Measurements from ENCODE around the gene HK2.
"Not testable (repeated sequence)": the region's sequence is repeated elsewhere in the genome, so short reads cannot be mapped to it uniquely, and the experiment has no call there.

Gene HK2

DNA sequence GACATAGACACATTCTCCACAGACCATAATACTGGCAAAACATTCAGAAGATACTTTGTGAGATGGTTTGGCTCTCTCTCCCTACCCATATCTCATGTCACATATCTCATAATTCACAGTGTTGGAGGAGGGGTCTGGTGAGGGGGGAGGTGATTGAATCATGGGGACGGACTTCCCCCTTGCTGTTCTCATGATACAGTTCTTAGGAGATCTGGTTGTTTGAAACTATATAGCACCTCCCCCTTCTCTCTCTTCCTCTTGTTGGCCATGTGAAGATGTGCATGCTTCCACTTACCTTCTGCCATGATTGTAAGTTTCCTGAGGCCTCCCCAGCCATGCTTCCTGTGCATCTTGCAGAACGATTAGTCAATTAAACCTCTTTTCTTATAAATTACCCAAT is 61.1 kb downstream of the HK2 start:
- TF ChIP-seq, protein P1, sequence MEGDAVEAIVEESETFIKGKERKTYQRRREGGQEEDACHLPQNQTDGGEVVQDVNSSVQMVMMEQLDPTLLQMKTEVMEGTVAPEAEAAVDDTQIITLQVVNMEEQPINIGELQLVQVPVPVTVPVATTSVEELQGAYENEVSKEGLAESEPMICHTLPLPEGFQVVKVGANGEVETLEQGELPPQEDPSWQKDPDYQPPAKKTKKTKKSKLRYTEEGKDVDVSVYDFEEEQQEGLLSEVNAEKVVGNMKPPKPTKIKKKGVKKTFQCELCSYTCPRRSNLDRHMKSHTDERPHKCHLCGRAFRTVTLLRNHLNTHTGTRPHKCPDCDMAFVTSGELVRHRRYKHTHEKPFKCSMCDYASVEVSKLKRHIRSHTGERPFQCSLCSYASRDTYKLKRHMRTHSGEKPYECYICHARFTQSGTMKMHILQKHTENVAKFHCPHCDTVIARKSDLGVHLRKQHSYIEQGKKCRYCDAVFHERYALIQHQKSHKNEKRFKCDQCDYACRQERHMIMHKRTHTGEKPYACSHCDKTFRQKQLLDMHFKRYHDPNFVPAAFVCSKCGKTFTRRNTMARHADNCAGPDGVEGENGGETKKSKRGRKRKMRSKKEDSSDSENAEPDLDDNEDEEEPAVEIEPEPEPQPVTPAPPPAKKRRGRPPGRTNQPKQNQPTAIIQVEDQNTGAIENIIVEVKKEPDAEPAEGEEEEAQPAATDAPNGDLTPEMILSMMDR (IDR thresholded peaks at IDR 0.05; ENCODE audit: insufficient read depth, low read depth, low read length, missing control alignments), result no peak
- H3K4me3 ChIP-seq (ENCODE audit: low read depth, low read length), result no peak overlapping the region
- DNase-seq (ENCODE audit: low read depth), result no peak

DNA sequence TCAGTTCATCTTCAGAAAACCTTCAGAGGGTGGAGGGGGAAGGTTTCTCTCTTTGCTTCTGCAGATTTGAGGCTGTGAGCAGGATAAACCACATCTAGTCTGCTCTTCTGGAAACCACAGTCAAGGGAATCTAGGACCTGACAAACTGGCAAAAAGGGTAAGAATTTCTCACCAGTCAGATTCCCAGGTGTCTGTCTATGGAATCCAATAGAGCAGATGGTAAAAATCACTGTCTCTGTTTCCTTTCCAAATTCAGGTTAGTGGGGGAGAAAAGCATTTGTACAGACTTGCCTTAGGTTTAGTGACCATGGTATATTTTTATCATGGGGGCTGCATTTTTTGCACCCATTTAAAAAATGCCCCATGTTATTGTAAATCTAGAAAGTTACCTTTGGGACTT is 62.3 kb downstream of the HK2 start:
- TF ChIP-seq, protein P1 (IDR thresholded peaks at IDR 0.05; ENCODE audit: insufficient read depth, low read depth, low read length, missing control alignments), result no peak
- no peak for DNase-seq (ENCODE audit: low read depth)
- H3K4me3 ChIP-seq (ENCODE audit: low read depth, low read length), result no peak overlapping the region

DNA sequence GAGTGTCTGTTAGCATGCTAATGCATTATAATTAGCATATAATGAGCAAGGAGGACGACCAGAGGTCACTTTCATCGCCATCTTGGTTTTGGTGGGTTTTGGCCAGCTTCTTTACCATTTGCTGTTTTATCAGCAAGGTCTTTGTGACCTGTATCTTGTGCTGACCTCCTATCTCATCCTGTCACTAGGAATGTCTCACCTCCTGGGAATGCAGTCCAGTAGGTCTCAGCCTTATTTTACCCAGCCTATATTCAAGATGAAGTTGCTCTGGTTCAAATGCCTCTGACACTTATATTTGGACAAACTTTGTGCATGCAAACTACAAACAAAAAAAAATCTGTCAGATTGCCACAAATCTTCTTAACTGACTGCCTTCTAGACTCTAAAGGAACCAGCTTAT is 66.3 kb downstream of the HK2 start:
- not testable (repeated sequence) for H3K4me3 ChIP-seq (ENCODE audit: low read depth, low read length); DNase-seq (ENCODE audit: low read depth)

DNA sequence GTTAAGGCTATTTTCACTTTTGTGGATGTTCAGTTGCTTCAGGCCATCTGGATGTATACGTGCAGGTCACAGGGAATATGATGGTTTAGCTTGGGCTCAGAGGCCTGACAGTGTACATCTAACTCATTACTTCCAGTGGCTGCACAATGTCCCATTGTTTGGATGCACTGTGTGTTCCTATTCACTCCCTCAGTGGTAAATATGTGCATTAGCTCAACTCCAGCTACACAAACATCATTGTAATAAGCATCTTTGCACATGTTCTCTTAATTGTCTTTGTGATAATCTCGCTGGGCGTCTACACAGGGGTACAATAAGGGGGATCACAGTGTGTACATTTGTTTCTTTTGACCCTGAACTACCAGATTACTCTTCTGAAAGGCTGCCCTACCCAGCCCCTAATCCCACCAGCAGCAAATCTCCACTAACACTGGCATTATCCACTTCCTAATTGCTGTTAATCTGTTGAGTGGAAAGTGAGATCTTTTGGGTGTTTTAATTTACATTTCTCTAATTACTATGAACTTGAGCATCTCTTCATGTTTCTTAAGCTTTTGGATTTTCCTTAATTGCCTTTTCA is 68.4 kb downstream of the HK2 start:
- no peak overlapping the region for H3K4me3 ChIP-seq (ENCODE audit: low read depth, low read length)
- DNase-seq (ENCODE audit: low read depth), result no peak
- TF ChIP-seq, protein P1 (IDR thresholded peaks at IDR 0.05; ENCODE audit: insufficient read depth, low read depth, low read length, missing control alignments), result no peak

DNA sequence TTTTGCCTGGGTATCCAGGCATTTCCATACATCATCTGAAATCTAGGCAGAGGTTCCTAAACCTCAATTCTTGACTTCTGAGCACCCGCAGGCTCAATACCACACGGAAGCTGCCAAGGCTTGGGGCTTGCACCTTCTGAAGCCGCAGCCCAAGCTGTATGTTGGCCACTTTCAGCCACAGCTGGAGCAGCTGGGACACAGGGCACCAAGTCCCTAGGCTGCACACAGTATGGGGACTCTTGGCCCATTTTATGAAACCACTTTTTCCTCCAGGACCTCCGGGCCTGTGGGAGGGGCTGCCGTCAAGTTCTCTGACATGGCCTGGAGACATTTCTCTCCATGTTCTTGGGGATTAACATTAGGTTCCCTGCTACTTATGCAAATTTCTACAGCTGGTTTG is 72.5 kb downstream of the HK2 start:
- no peak overlapping the region for H3K4me3 ChIP-seq (ENCODE audit: low read depth, low read length)
- DNase-seq (ENCODE audit: low read depth), result no peak
- TF ChIP-seq, protein P1 (IDR thresholded peaks at IDR 0.05; ENCODE audit: insufficient read depth, low read depth, low read length, missing control alignments), result no peak

DNA sequence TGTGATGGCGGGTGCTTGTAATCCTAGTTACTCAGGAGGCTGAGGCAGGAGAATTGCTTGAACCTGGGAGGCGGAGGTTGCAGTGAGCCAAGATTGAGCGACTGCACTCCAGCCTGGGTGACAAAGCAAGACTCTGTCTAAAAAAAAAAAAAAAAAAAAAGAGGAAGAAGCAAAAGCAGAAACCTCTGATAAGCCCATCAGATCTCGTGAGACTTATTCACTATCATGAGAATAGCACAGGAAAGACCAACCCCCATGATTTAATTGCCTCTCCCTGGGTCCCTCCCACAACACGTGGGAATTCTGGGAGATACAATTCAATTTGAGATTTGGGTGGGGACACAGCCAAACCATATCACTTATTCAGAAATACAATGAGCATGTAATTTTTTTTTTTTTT is 73.6 kb downstream of the HK2 start:
- DNase-seq (ENCODE audit: low read depth); H3K4me3 ChIP-seq (ENCODE audit: low read depth, low read length): not testable (repeated sequence)

DNA sequence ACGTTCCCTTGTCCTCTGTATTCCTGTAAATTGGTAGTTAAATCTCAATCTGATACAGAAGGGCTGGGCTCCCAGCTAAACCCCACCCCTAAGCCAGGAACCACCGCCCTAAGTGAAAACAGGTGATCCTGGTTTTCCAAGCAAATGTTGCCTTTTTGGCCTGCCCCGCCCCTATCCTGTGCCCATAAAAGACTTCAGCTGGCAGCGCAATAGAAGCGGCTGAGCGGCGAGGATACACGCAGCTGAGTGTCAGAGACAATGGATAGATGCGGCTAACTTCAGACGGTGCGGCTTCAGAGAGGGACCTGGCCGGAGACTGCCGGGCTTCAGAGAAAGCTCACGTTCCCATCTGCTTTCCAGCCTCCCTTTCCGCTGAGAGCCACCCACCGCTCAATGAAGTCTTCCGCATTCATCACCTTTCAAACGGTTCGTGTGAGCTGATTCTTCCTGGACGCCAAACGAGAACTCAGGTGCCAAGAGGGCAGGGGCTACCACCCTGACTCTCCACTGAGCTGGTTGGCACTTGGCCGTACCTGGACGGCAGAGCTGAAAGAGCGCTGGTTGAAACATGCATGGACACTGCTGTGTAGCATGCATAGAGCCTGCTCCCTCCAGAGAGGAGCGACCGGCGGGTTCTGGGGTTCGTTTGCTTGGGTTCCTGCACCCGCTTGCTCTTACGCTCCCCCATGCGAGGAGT is 75.0 kb downstream of the HK2 start:
- TF ChIP-seq, protein P1 (IDR thresholded peaks at IDR 0.05; ENCODE audit: insufficient read depth, low read depth, low read length, missing control alignments), result no peak
- H3K4me3 ChIP-seq (ENCODE audit: low read depth, low read length), result no peak overlapping the region
- no peak for DNase-seq (ENCODE audit: low read depth)

DNA sequence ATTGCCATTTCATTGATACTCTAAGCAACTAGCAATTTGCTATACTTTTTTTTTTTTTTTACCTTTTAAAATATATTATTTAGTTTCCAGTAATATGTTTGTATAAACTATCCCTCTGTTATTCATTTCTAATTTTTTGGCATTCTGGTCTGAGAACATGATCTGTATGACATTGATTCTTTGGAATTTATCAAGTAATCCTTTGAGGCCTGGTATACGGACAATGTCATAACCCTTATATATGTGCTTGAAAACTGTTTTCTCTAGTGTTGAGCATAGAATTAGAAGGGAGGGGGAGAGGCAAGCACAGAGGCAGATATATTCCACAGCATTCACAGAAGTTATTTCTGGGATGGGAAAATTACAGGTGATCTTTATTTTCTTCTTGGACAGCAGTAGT is 76.3 kb downstream of the HK2 start:
- DNase-seq (ENCODE audit: low read depth), result no peak
- TF ChIP-seq, protein P1 (IDR thresholded peaks at IDR 0.05; ENCODE audit: insufficient read depth, low read depth, low read length, missing control alignments), result no peak
- no peak overlapping the region for H3K4me3 ChIP-seq (ENCODE audit: low read depth, low read length)
